Astrocyte (in vitro differentiated cells and primary cell): ENCODE results near the gene SRSF12. TPM values are rescaled to one million over a fixed set of nuclear protein-coding genes. Genes with fewer than 3 reads are reported as not detected.
A peak's percentile ranks its signal among the peaks of the same experiment; 100 is the strongest.

Experiments used
- DNase-seq: peaks from one replicate; pipeline ENCODE4 v3.0.0-alpha.2; 2010; ENCODE audit warnings: low read depth
- FAIRE-seq: peaks from 2 replicates; lab custom pipeline; 2011; peaks lifted over from hg19 to GRCh38; lab: Jason Lieb, UNC
- H2AFZ ChIP-seq: 2 replicates; pipeline ENCODE4 v1.6.0; 2012; ENCODE audit warnings: low read depth, low read length, inconsistent platforms
- H3K27ac ChIP-seq: 2 replicates; pipeline ENCODE4 v1.5.1; 2011; ENCODE audit warnings: low read depth, low read length, inconsistent platforms
- H3K27me3 ChIP-seq: 2 replicates; pipeline ENCODE4 v1.6.0; 2011; ENCODE audit warnings: low read length, inconsistent platforms; ENCODE audit not compliant: insufficient read depth
- H3K36me3 ChIP-seq: 2 replicates; pipeline ENCODE4 v1.5.1; 2011; ENCODE audit warnings: low read length, inconsistent platforms; ENCODE audit not compliant: insufficient read depth
- H3K4me1 ChIP-seq: 2 replicates; pipeline ENCODE4 v1.5.1; 2011; ENCODE audit warnings: low read length, inconsistent platforms; ENCODE audit not compliant: insufficient read depth
- H3K4me2 ChIP-seq: 2 replicates; pipeline ENCODE4 v1.6.0; 2012; ENCODE audit warnings: low read length, inconsistent platforms
- H3K4me3 ChIP-seq: 2 replicates; pipeline ENCODE4 v1.5.1; 2011; ENCODE audit warnings: low read depth, mild to moderate bottlenecking, low read length, inconsistent platforms; ENCODE audit not compliant: insufficient read depth
- H3K79me2 ChIP-seq: 2 replicates; pipeline ENCODE4 v1.6.0; 2012; ENCODE audit warnings: mild to moderate bottlenecking, low read length, inconsistent platforms; ENCODE audit not compliant: insufficient read depth
- H3K9ac ChIP-seq: 2 replicates; pipeline ENCODE4 v1.6.0; 2012; ENCODE audit warnings: mild to moderate bottlenecking, low read length, inconsistent platforms
- H3K9me3 ChIP-seq: 2 replicates; pipeline ENCODE4 v1.5.1; 2012; ENCODE audit warnings: low read depth, mild to moderate bottlenecking, low read length, inconsistent platforms; ENCODE audit not compliant: insufficient read depth
- H4K20me1 ChIP-seq: 2 replicates; pipeline ENCODE4 v1.6.0; 2012; ENCODE audit warnings: low read length, inconsistent platforms; ENCODE audit not compliant: insufficient read depth
- H3K27ac Mint-ChIP-seq: one replicate; pipeline ENCODE4 v1.8.0; 2021; ENCODE audit warnings: mild to moderate bottlenecking, mixed read lengths; ENCODE audit not compliant: unreplicated experiment
- H3K27me3 Mint-ChIP-seq: one replicate; pipeline ENCODE4 v1.8.0; 2021; ENCODE audit warnings: low read depth, mixed read lengths; ENCODE audit not compliant: unreplicated experiment
- H3K36me3 Mint-ChIP-seq: one replicate; pipeline ENCODE4 v1.8.0; 2021; ENCODE audit warnings: low read depth, mixed read lengths; ENCODE audit not compliant: unreplicated experiment
- H3K4me1 Mint-ChIP-seq: one replicate; pipeline ENCODE4 v1.8.0; 2021; ENCODE audit warnings: low read depth, mixed read lengths; ENCODE audit not compliant: unreplicated experiment
- H3K4me3 Mint-ChIP-seq: one replicate; pipeline ENCODE4 v1.8.0; 2021; ENCODE audit warnings: mild to moderate bottlenecking, moderate library complexity, mixed read lengths; ENCODE audit not compliant: unreplicated experiment
- H3K9me3 Mint-ChIP-seq: one replicate; pipeline ENCODE4 v1.8.0; 2021; ENCODE audit warnings: mild to moderate bottlenecking, mixed read lengths; ENCODE audit not compliant: unreplicated experiment
- EZH2 ChIP-seq: IDR thresholded peaks from 2 replicates; pipeline ENCODE4 v1.6.1; 2012; ENCODE audit warnings: mild to moderate bottlenecking, low read length, inconsistent platforms; ENCODE audit not compliant: insufficient read depth
- total RNA-seq: library from RNA; stranded (reverse); gene quantifications from 2 replicates; pipeline ENCODE4 v1.2.1, GENCODE V29; 2021
- TF ChIP-seq, protein P1 (sequence below): IDR thresholded peaks from 2 replicates; pipeline ENCODE4 v1.5.1; 2011; ENCODE audit warnings: low read depth, mild to moderate bottlenecking, inconsistent platforms, low read length, moderate library complexity; ENCODE audit not compliant: insufficient read depth

SRSF12 gene
- total RNA-seq, 1 donor from 2014 or later = 9.2 TPM

DNA sequence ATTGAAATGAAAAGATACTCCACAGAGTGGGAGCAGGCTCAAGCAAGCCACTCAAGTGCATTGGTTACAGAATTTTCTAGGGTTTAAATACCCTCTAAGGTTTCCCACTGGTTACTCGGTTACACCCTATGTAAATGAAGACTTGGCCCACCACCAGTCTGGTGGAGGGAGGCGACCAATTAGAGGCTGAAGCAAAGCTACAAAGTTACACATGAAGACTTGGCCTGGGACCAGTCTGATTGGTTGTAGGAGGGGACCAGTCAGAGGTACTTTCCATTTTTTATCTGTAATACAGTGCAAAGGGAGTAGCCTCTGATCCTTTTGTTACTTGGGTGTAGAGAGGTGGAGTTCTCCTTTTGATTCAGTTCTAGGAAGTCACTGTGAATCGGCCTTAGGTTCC lies 7.6 kb downstream of the SRSF12 start:
- no peaks in the 10 kb centered on the region for H4K20me1 ChIP-seq
- no peaks in the 10 kb centered on the region for H3K9me3 ChIP-seq
- Mint-ChIP-seq H3K27ac (no peak overlapping the region), H3K4me1 (no peaks in the 10 kb centered on the region), H3K4me3 (no peak overlapping the region), H3K9me3 (no peaks in the 10 kb centered on the region), H3K36me3 (peaks cover 2% of the 10 kb centered on the region), H3K27me3 (no peaks in the 10 kb centered on the region)
- H3K4me2 ChIP-seq = no peak overlapping the region
- TF ChIP-seq EZH2 = no peak
- TF ChIP-seq, protein P1, sequence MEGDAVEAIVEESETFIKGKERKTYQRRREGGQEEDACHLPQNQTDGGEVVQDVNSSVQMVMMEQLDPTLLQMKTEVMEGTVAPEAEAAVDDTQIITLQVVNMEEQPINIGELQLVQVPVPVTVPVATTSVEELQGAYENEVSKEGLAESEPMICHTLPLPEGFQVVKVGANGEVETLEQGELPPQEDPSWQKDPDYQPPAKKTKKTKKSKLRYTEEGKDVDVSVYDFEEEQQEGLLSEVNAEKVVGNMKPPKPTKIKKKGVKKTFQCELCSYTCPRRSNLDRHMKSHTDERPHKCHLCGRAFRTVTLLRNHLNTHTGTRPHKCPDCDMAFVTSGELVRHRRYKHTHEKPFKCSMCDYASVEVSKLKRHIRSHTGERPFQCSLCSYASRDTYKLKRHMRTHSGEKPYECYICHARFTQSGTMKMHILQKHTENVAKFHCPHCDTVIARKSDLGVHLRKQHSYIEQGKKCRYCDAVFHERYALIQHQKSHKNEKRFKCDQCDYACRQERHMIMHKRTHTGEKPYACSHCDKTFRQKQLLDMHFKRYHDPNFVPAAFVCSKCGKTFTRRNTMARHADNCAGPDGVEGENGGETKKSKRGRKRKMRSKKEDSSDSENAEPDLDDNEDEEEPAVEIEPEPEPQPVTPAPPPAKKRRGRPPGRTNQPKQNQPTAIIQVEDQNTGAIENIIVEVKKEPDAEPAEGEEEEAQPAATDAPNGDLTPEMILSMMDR = no peak
- H3K27ac ChIP-seq = no peak overlapping the region
- DNase-seq = no peak
- no peaks in the 10 kb centered on the region for H3K79me2 ChIP-seq
- no peaks in the 10 kb centered on the region for H3K27me3 ChIP-seq
- no peak overlapping the region for H3K4me3 ChIP-seq
- no peaks in the 10 kb centered on the region for H3K36me3 ChIP-seq
- FAIRE-seq = no peak
- H3K4me1 ChIP-seq = no peaks in the 10 kb centered on the region
- H3K9ac ChIP-seq = no peak overlapping the region
- H2AFZ ChIP-seq = no peak overlapping the region

DNA sequence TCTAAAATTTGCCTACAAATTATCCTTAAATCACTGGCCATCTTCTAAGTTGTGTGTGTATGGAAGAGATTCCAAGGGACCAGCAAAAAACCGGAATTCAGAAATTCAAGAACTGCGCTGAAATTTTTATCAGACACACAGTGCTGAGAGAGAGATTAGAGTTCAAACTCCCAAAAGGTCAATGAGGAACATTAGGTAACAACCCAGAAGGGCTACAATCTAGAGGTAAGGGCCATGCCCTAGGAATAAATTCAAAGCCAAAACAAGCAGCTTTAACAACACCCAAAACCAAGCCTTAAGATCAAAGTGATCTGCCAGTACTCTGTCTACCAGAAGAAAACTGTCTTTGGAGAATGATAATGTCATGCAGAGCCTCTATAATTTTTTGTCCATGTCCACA lies 17.8 kb downstream of the SRSF12 start:
- Mint-ChIP-seq H3K27ac (peak overlapping the region; percentile 2), H3K9me3 (no peaks in the 10 kb centered on the region), H3K4me1 (no peaks in the 10 kb centered on the region), H3K27me3 (no peaks in the 10 kb centered on the region), H3K36me3 (peaks cover 2% of the 10 kb centered on the region), H3K4me3 (no peak overlapping the region)
- H3K27ac ChIP-seq = no peak overlapping the region
- no peaks in the 10 kb centered on the region for H3K36me3 ChIP-seq
- no peaks in the 10 kb centered on the region for H3K79me2 ChIP-seq
- no peaks in the 10 kb centered on the region for H3K27me3 ChIP-seq
- peaks cover 4% of the 10 kb centered on the region for H3K4me1 ChIP-seq
- H4K20me1 ChIP-seq = no peaks in the 10 kb centered on the region
- no peak overlapping the region for H3K4me3 ChIP-seq
- no peak overlapping the region for H3K4me2 ChIP-seq
- no peak overlapping the region for H2AFZ ChIP-seq
- no peak for TF ChIP-seq EZH2
- TF ChIP-seq, protein P1 = no peak
- FAIRE-seq (no peak), DNase-seq (no peak)
- no peaks in the 10 kb centered on the region for H3K9me3 ChIP-seq
- H3K9ac ChIP-seq = no peak overlapping the region

DNA sequence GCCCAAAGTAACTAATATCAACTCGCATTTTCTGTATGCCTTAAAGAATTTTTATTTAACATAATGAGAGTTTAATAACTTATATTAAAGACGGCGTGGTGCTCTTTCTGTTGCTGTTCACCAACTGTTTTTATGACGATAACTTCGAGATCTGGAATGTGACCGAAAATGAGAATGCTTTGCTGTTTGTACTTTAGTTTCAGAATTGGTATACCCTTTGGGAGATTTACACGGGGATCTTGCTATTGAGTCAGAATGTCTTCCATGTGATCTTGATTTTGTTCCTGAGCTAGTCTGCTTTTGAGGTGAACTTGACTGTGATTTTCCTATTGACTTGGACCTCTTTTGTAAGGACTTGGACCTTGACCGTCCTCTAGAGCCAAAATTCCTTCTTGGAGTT lies 19.4 kb downstream of the SRSF12 start:
- FAIRE-seq (no peak), DNase-seq (no peak)
- H3K9me3 ChIP-seq = no peaks in the 10 kb centered on the region
- H3K4me2 ChIP-seq = no peak overlapping the region
- Mint-ChIP-seq H3K36me3 (no peaks in the 10 kb centered on the region), H3K9me3 (no peaks in the 10 kb centered on the region), H3K27ac (no peak overlapping the region), H3K4me1 (no peaks in the 10 kb centered on the region), H3K4me3 (no peak overlapping the region), H3K27me3 (no peaks in the 10 kb centered on the region)
- H3K4me1 ChIP-seq = peaks cover 4% of the 10 kb centered on the region
- H3K79me2 ChIP-seq = no peaks in the 10 kb centered on the region
- H3K27me3 ChIP-seq = no peaks in the 10 kb centered on the region
- H2AFZ ChIP-seq = no peak overlapping the region
- no peaks in the 10 kb centered on the region for H3K36me3 ChIP-seq
- no peak for TF ChIP-seq EZH2
- TF ChIP-seq, protein P1 = no peak
- H3K9ac ChIP-seq = no peak overlapping the region
- H3K4me3 ChIP-seq = no peak overlapping the region
- no peak overlapping the region for H3K27ac ChIP-seq
- H4K20me1 ChIP-seq = no peaks in the 10 kb centered on the region
